DND-41 (cell line): ENCODE results near the gene ASCL2.

Source experiments
- CTCF ChIP-seq: IDR thresholded peaks from 2 replicates; pipeline ENCODE4 v1.5.1; 2012; ENCODE audit warnings: borderline replicate concordance, low read length, moderate library complexity, mild to moderate bottlenecking; ENCODE audit not compliant: poor library complexity, severe bottlenecking; ENCODE audit errors: extremely low read depth
- EZH2 ChIP-seq: IDR thresholded peaks from 3 replicates; pipeline ENCODE4 v1.6.1; 2012; ENCODE audit warnings: borderline replicate concordance, low read depth, mild to moderate bottlenecking, moderate library complexity, low read length, inconsistent platforms; ENCODE audit not compliant: severe bottlenecking

- TF ChIP-seq CTCF (no peak), EZH2 (no peak)
Measured at GRCh38 chr11:2263071-2263565, 7.3 kb downstream of the ASCL2 start.
